Measurements from ENCODE around the gene PEX3.

DNA sequence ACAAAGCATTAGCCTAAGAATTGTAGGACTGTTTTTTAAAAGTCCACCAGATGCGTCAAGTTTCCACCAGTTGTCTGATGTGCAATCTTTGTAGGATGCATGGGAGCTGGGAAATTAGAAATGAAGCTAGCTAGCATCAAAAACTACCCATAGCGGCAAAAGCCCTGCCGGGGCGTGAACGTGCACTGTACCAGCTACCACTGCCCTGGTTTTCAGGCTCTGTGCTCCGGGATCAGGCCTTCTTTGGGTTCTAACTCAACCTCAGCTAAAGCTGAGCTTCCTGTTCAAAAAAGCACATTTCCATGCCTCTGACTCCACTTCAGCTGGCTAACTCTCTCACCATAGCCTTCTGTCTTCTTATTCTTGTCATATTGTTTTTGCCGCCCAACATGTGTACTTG lies 87.8 kb downstream of the PEX3 start:
- TF ChIP-seq CTCF (IDR thresholded peaks at IDR 0.05; ENCODE audit: low read depth, low read length) (no peak), POLR2A (IDR thresholded peaks at IDR 0.05; ENCODE audit: extremely low read depth, insufficient read length) (no peak), MYC (IDR thresholded peaks at IDR 0.05; ENCODE audit: low read depth, low read length) (no peak)
- TF ChIP-seq, protein P1, sequence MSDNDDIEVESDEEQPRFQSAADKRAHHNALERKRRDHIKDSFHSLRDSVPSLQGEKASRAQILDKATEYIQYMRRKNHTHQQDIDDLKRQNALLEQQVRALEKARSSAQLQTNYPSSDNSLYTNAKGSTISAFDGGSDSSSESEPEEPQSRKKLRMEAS (IDR thresholded peaks at IDR 0.05; ENCODE audit: low read depth, low read length) = no peak
